Posterior vena cava (tissue), 2 donors: ENCODE results near the gene PDZD2. TPM values are rescaled to one million over a fixed set of nuclear protein-coding genes. Genes with fewer than 3 reads are reported as not detected.

Experiments
- DNase-seq: peaks from one replicate; pipeline ENCODE4 v3.0.0-alpha.2; 2020; ENCODE audit warnings: low spot score
- intact Hi-C, 2 donors: fragments of 100-400 bp; cut with DNase I; formaldehyde crosslinking; loops; one replicate each; pipeline versions ENCODE4 v1.14.1 to v1.14.2; 2022 to 2023
- total RNA-seq, 2 donors: library from RNA; stranded (reverse); fragmentation: NEBNext Ultra II Directional; extraction: Animal tissue kit (Norgen Biotek cat#: 25700); gene quantifications; one replicate each; pipeline ENCODE4 v1.2.1, GENCODE V29; 2021
- donor health status: DM: yes; HTN: yes; CAD: no.
- donor health status: DM: yes; HTN: yes; CAD: no.

Gene PDZD2
- total RNA-seq, 2 donors from 2014 or later = 4.1 to 4.9 TPM

DNA sequence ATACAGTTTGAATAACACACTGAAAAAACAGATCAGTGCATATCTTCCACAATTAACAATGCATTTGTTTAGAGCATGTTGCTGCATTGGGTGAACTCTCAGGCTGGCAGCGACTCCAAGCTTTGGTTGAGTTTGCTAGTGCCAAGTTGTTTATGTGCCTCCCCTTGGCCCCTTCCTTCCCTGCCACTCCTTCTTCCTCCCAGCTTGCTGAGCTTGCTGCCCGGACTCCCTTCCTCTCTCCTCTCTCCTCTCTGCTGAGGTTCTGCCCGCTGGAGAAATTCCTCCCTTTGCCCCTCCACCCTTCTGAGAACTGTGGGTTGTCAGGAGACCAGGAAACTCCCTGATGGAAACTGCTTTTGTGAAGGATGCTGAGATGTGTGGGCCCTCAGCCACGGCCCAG lies 247.3 kb downstream of the PDZD2 start:
- intact Hi-C loops = no loop called here
- DNase-seq = no peak

DNA sequence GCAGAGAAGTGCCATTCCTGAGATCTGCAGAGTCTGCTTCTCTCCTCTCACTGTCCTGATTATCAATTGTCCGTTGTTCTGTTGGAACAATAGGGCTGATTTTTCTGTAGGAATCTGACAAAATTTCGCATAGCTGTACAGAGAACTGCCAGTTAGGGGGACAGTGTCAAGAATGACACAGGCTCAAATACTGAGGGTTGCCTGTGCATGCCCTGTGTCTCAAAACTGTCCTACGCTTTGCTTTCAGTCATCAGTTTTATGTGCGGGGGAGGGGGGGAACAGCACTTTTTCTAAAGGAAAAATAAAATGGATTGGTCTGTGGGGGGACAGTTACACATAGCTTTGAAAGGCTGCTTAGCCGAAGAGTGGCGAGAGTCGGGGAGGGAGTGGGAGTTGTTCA lies 248.6 kb downstream of the PDZD2 start:
- no peak for DNase-seq

DNA sequence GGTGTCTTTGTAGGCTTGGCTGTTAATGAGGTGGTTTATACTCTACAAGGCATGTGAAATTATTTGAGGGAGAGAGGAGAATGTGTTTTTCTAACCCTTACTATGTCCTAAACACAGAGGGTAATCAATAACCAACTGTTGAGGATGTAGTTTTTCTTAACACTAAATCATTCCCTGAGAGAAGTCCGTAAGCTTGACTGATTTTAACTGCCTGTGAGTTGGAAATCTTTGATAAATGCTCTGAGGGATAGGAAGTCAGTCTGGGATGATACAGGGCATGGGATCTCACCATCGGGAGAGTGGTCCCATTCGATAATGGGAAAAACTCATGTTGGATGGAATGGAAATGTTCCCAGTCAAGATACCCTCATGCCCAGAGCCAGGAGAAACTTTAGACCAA lies 249.6 kb downstream of the PDZD2 start:
- intact Hi-C loops = no loop called here

More for the DNA sequence above, 248.6 kb downstream of the PDZD2 start:
- intact Hi-C loops = no loop called here

GRCh38 chr5:31889001-31889561 lies 250.2 kb downstream of the PDZD2 start:
- intact Hi-C loops = no loop called here
- DNase-seq = no peak

More for the DNA sequence above, 249.6 kb downstream of the PDZD2 start:
- DNase-seq = no peak

DNA sequence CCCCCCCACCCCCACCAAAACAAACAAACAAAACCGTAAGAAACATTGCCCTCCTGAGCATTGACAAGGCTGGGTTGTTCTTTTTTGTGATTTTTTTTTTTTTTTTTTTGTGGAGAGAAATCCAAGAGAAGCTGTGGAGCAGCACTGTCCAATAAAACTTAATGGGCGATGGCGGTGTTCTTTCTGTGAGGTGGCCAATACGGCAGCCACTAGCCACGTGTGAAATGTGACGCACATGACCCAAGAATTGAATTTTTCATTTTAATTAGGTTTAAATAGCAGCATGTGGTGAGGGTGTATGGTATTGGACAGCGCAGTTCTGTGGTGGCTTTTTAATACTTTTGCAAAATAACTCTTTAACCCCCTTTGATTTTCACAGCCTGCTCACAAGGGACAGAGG lies 251.1 kb downstream of the PDZD2 start:
- no peak for DNase-seq
- intact Hi-C loops = no loop called here

- no peak for DNase-seq
- intact Hi-C loops = no loop called here
Measured at GRCh38 chr5:31894141-31894540, 255.2 kb downstream of the PDZD2 start.

DNA sequence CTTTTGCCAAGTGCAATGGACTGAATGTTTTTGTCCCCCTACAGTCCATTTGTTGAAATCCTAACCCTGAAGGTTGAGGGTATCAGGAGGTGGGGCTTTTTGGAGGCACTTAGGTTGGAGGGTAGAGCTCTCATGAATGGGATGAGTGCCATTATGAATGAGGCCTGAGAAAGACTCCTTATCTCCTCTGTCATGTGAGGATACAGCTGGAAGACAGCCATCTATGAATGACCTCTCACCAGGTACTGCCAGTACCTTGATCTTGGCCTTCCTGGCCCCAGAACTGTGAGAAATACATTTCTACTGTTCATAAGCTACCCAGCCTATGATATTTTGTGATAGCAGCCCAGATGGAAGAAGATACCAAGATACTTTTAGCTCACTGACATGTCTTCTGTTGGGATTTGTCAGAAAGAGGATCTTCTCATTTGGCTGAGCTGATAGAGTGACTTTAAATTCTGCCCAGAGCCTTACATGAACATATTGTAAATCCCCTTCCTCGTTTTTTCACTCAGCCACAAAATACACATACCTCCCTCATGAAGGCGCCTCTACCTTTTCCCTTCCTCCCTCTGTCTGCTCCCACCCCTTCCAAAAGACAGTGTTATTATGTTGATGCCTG lies 256.4 kb downstream of the PDZD2 start:
- intact Hi-C loops = no loop called here
- no peak for DNase-seq

DNA sequence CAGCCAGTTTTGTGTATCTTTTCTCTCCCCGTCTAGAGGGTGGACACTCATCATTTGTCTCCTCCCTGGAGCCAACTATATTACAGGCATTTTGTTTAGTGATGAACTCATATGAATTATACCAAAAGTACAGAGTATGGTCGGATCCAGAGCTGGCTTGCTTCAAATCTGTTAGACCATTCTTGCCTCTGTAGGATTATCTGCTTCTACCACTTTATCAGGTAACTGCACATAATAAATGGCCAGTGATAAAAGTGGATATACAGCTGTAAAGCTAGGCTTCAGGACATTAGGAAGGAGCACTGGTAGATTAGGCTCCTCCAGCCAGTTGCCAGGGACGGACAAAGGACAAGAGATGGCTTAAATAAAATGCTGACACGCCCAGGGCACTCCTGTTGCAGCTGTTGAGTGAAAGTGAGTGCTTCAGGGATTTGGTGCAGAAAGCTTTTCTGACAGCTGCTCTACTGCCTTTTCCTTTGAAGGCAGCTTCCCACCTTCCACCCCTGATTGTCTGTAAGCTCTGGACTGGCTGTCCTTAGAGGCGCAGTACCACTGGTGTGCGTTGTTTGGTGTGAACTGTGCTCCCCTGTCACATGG lies 259.2 kb downstream of the PDZD2 start:
- intact Hi-C loops = no loop called here
- DNase-seq = no peak

DNA sequence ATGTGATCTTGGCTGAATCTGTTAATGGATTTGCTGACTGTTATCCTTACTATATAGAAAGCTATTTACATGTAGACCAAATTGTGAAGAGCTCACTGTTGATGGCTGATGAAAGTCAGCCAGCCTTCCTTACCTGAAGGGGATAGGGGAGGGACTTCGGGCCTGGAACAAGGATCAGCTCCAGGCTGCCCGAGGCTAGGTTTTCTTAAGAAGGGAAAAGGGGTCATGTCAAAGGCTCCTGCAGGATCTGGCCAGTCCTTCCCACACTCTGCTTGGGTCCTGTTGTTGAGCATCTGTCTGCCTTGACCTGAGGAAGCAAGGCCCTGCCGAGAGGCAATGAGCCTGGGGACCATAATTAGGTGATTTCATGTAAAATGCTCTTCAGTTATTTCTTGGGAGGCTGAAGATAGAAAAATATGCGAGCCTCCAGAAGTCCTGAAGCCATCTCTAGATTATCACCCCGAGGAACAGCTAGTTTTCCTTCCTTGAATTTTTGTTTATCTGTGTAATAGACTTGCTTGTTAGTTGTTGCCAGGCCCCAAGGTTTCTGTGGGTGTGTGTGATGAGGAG lies 261.4 kb downstream of the PDZD2 start:
- DNase-seq = no peak
- intact Hi-C loops = no loop called here

DNA sequence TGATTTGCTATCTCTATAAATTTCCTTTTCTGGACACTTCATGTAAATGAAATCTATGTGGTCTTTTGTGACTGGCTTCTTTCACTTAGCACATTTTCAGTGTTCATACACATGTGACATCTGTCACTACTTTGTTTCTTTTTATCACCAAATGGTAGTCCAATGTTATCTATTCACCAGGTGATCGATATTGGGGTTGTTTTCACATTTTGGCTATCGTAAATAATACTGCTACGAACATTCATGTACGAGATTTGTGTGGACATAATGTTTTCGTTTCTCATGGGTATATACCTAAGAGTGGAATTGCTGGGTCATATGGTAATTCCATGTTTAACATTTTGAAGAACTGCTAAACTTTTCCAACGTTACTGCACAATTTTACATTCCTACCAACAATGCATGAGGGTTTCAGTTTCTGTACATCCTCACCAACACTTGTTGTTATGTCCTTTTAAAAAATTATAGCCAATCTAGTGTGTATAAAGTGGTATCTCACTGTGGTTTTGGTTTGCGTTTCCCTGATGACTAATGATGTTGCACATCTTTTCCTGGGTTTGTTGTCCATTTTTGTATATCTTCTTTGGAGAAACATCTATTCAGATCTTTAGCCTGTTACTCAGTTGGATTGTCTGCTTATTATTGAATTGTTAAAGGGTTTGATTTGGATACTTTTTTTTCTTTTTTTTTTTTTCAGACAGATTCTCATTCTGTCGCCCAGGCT lies 263.0 kb downstream of the PDZD2 start:
- DNase-seq = no peak
- intact Hi-C loops = no loop called here

DNA sequence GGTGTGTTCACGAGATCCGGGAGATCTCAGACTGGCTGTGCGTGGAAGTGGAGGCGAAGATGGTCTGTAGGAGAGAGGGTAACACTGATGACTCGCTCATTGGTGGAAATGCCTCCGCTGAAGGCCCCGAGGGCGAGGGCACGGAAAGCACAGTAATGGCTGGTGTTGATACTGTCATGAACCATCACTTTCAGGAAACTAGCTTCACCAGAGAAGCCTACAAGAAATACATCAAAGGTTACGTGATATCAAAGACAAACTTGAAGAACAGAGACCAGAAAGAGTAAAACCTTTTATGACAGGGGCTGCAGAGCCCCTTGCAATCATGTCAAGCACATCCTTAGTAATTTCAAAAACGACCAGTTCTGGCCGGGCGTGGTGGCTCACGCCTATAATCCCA lies 269.5 kb downstream of the PDZD2 start:
- intact Hi-C loops = no loop called here
- no peak for DNase-seq

- intact Hi-C loops = no loop called here
- DNase-seq = no peak
Measured at GRCh38 chr5:31909073-31909472, 270.1 kb downstream of the PDZD2 start.

DNA sequence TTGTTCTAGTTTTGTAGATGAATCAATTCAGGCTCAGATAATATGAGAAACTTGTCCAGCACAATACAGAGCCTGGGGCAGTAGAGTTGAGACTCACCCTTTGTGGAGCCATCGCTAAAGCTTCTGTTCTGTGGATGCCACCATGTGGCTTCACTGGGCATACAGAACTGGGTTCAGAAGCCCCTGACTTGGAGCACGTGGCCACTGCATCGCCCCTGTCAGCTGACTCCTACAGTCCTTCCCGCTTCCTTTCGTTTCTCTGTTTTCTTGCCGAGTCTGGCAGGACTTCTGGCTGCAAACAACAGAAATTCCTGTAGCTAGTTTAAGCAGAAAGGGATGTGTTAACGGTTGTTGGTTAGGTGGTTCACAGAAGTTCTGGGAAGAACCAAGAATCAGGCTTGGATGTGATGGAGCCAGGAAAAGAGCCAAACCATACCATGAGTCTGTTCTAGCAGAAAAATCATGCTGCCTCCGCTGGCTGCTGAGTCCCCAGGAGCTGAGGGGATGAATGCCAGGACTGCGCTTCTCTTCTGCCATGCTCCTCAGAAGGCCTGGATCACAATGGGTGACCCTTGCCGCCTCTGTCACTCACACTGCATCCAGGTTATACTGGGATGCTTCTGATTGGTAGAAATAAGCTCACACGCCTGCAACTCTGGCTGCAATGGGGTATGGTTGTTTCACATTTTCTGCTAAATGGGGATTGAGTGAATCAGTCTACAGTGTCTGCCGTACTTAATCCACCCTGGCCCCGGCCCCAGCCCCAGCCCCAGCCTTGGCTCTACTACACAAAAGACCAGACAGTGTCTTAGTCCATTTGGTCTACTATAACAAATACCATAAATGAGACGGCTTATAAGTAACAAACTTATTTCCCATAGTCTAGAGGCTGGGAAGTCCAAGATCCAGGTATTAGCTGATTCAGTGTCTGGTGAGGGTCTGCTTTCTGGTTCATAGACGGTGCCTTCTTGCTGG lies 272.6 kb downstream of the PDZD2 start:
- intact Hi-C loops = no loop called here
- DNase-seq = no peak

- no peak for DNase-seq
- intact Hi-C loops = no loop called here
Measured at GRCh38 chr5:31913808-31914207, 274.9 kb downstream of the PDZD2 start.

DNA sequence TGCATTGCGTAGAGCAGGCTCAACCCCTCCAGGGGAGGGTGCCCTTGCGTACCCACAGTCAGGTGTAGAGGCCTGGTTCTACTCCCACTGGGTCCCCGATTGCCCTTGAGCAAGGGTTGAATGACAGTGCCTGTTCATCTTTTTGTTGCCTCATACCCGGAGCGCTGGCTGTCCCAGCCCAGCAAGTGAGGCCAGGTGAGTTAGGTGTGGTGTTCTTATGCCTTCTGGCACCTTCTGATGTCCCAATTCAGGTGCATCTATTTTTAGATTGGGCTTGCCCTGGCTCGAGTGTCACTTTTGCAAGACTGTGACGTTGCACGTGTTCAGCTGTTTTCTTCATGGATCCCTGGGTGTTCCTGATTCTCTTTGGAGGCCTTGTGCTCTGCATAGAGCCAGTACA lies 277.4 kb downstream of the PDZD2 start:
- no peak for DNase-seq
- intact Hi-C loops = no loop called here

DNA sequence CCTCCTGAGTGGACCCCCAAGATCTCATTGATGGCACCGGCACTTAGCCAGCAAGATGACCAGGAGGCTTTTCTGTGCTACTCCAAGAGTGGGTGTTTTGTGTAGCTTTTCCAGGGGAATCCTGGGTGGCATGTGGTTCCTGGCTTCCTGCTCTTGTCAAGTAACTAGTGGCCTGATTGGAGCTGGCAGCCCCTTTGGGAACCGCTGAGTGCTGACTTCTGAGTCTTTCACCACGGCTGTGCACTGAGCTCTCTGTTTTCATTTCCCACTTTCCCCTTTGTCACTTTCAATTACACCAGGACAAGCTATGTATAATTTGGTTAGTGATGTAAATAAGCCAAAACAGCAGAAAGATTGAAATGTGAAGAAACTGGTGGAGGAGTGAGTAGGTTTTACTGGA lies 279.8 kb downstream of the PDZD2 start:
- intact Hi-C loops = no loop called here
- no peak for DNase-seq

DNA sequence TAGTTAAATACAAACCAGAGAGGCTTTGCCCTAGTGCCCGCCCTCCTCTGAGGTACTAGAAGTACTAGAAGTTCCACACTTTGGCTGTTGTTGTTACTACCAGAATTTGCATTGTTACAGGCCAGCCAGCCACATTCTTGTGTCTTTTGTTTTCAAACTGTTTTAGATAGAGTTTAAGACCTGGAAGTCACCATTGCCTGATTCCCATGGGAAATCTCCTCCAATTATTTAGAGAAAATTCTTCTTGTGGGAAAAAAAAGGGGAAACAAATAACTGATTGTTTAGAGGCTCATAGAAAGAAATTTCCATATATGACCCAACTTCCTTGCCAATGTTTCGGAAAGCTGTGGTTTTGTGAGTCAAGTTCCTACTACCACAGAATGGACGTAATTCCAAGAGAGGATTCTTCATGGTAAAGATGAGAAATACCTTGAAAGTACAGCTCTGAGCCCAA lies 282.9 kb downstream of the PDZD2 start:
- DNase-seq = no peak
- intact Hi-C loops = no loop called here

DNA sequence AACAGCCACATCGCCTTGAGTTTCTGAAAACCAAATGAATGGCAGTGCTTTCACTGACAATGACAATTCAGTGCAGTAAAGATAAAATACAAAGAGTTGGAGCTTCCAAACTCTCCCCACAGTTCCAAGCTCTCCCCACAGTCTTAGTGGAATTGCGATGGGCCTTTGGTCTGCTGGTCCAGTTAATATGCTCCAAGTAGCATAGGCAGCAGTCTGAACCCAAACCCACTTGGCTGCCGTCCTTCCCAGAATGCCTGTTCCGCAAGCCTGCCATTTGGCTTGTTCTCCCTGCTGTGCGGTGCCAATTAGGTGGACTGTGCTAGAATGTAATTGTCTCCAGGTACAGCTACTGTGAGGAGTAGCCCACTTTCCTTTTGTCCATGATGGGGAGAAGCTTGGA lies 285.1 kb downstream of the PDZD2 start:
- DNase-seq = no peak
- intact Hi-C loops = no loop called here

DNA sequence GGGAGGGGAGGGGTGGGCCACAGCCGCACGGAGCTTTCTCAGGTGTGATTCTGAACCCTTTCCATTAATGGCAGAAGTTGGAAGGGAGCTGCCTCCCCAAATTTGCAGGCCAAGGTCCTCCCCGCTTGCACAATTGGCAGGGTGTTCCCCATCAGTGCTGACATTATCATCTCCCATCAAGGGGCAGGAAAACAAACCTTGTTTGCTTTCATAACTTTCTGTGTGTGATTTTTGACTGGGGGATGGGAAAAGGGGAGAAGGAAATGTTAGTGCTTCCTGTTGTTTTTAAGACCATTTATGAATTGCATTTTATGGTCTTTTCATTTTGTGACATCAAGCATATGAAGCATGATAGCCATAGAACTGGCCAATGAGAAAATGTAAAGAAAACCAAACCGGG lies 292.9 kb downstream of the PDZD2 start:
- no peak for DNase-seq
- intact Hi-C loops = no loop called here
